Measurements from ENCODE around the gene SSC4D.
A peak's percentile ranks its signal among the peaks of the same experiment; 100 is the strongest.
"Not testable (repeated sequence)": the region's sequence is repeated elsewhere in the genome, so short reads cannot be mapped to it uniquely, and the experiment has no call there.

The SSC4D gene

DNA sequence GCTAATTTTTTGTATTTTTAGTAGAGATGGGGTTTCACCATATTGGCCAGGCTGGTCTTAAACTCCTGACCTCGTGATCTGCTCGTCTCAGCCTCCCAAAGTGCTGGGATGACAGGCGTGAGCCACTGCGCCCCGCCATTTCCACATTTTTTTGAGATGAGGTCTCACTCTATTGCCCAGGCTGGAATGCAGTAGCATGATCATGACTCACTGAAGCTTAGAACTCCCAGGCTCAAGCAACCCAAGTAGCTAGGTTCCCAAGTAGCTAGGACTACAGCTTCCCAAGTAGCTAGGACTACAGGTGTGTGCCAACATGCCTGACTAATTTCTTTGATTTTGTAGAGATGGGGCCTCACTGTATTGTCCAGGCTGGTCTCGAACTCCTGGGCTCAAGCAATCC, 11.6 kb upstream of the SSC4D start:
- DNase-seq = not testable (repeated sequence)

- DNase-seq = not testable (repeated sequence)
Measured at GRCh38 chr7:76417654-76418310, 8.3 kb upstream of the SSC4D start.

DNA sequence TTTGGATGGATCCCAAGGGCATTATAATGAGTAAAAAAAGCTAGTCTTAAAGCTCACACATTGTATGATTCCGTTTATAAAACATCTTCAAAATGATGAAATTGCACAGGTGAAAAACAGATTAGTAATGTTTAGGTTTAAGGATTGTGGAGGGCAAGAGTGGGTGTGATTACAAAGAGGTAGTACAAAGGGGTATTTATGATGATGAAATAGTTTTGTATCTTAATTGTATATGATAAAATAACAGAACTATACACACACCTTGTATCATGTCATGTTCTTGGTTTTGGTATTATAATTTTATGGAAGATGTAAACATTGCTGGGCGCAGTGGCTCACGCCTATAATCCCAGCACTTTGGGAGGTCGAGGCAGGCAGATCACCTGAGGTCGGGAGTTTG, 2.8 kb upstream of the SSC4D start:
- DNase-seq = no peak

- no peak for DNase-seq
Measured at GRCh38 chr7:76411626-76412025, 2.1 kb upstream of the SSC4D start.

DNA sequence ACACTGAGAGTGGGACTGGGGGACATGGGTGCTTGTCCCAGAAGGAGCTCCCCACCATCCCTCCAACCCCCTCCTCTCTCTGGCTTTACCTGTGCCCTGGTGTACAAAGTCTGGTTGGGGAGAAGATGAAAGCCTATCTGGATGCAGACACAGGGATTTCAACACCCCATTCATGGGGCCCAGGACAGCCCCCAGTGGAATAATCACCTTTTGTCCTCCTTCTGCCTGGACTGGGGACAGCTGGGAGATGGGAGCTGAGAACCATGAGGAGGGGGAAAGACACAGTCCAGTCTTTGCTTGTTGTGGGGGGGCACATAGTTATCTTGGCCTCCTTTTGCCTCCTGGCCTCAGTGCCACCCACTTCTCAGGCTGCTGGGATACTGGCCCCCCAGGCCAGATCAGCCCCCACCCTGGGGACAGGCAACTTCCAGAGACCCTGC, 1.4 kb downstream of the SSC4D start:
- no peak for DNase-seq

DNA sequence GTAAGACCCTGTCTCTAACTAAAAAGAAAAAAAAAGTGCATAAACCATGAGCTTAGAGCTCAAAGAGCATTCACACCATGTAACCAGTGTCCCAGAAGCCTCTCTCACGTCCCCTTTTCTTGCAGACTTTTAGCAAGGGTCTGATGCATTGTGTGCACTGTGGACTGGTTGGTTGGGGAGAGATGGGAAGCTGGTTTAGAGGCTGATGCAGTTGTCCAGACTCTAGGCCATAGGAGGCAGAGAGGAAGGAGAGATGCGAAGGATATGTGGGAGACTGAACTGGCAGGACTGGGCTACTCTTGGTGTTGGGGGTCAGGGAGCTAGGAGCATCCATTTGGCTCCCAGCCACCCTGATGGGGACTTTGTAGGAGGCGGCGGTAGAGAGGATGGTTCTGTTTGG, 1.8 kb downstream of the SSC4D start:
- no peak for DNase-seq

DNA sequence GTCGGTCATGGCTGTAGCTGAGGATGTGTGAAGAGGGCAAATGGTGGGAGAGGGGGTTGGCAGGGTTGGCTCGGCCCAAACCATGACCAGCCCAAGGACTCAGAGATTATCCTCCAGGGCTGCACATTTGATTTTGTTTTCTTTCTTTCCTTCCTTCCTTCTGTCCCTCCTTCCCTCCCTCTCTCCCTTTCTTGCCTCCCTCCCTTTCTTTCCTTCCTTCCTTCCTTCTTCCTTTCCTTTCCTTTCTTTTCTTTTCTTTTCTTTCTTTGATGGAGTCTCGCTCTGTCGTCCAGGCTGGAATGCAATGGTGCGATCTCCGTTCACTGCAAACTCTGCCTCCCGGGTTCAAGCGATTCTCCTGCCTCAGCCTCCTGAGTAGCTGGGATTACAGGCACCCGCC, 3.8 kb downstream of the SSC4D start:
- no peak for DNase-seq

- DNase-seq = no peak
Measured at GRCh38 chr7:76403780-76404494, 5.6 kb downstream of the SSC4D start.

DNA sequence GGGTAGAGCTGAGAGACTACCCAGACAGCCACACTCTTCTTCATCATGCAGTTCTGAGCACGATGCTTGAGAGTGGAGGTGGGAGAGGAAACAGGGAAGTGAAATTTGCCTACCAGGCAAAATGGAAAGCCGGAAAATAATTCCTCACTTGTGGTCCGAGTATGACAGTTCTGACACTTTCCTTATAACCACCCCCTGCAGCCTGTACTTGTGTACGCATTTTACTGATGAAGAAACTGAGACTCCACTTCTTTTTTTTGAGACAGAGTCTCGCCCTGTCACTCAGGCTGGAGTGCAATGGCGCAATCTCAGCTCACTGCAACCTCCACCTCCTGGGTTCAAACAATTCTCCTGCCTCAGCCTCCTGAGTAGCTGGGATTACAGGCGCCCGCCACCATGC, 6.4 kb downstream of the SSC4D start:
- DNase-seq = not testable (repeated sequence)

DNA sequence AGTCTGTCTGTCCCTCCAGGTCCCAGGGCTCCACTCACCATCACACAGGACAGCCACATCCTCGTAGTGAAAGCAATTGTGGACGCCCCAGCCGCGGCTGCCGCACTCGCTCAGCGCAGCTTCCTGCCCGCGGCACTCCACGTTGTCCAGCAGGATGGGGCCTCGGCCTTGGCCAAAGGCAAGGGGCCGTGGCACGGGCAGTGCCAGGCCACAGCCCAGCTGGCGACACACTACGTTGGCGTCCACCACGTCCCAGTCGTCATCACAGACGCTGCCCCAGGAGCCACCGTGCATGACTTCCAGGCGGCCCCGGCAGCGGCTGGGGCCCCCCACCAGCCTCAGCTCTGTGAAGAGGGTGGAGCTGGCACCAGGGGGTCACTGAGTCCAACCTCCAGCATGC, 9.2 kb downstream of the SSC4D start:
- DNase-seq = no peak

- DNase-seq = peak; percentile 80
Measured at GRCh38 chr7:76397409-76398183, 11.9 kb downstream of the SSC4D start.

DNA sequence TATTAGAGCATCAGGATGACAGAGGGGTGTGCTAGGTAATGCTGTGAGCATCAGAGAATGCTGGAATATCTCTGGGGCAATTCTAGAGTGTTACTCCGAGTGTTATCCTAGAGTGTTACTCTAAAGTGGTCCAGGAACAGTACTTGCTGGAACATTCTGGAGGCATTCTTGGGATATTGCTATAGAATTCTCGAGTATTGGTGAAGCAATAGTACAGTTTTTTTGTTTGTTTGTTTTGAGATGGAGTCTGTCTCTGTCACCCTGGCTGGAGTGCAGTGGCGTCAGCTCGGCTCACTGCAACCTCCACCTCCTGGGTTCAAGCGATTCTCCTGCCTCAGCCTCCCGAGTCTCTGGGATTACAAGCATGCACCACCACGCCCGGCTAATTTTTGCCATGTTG, 12.6 kb downstream of the SSC4D start:
- no peak for DNase-seq

- DNase-seq = no peak
Measured at GRCh38 chr7:76395965-76396726, 13.4 kb downstream of the SSC4D start.

DNA sequence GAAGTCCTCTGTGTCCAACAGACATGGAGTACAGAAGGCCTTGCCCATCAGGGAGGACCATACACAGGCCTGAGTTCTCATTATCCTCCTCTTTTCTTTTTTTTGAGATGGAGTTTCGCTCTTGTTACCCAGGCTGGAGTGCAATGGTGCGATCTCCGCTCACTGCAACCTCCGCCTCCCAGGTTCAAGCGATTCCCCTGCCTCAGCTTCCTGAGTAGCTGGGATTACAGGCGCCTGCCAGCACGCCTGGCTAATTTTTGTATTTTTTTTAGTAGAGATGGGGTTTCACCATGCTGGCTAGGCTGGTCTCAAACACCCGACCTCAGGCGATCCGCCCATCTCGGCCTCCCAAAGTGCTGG, 13.9 kb downstream of the SSC4D start:
- DNase-seq = not testable (repeated sequence)

- no peak for DNase-seq
Measured at GRCh38 chr7:76394957-76395356, 14.5 kb downstream of the SSC4D start.

- DNase-seq = peak; percentile 87
Measured at GRCh38 chr7:76393116-76394031, 16.1 kb downstream of the SSC4D start.

GRCh38 chr7:76392531-76393115, 16.9 kb downstream of the SSC4D start:
- DNase-seq = no peak

GRCh38 chr7:76390092-76390491, 19.4 kb downstream of the SSC4D start:
- DNase-seq = no peak

GRCh38 chr7:76387789-76388188, 21.7 kb downstream of the SSC4D start:
- not testable (repeated sequence) for DNase-seq

- DNase-seq = no peak
Measured at GRCh38 chr7:76386691-76387260, 22.7 kb downstream of the SSC4D start.

All from T-helper 9 cell (primary cell).